ENCODE measurements around the gene KRT16.

KRT16 gene

DNA sequence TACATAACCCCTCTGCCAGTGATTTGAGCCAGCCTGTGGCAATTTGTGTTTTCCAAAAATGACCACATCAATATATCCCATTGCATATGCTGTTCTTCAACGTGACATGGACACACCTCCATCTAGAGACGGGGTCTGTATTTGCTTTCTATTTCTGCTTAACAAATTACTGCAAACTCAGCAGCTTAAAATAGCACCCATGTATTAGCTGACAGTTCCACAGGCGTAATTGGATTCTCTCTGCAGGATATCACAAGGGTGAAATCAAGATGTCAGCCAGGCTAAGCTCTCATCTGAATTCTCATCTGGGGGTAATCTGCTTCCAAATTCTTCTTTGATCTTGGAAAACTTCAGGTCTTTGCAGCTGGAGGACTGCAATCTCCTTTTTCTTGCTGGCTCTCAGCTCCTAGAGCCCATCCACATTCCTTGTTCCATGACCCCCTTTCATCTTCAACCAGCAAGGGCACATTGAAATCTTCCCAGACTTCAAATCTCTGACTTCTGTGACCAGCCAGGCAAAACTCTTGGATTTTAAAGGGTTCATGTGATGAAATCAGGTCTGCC, 48.9 kb downstream of the KRT16 start:
- no peak for DNase-seq (ENCODE audit: insufficient read length)
- no peak for FAIRE-seq
- no peak for TF ChIP-seq POLR2AphosphoS5 (IDR thresholded peaks at IDR 0.05; ENCODE audit: low read depth, low read length)
- no peak for TF ChIP-seq POLR2A (IDR thresholded peaks at IDR 0.05; ENCODE audit: low read depth, low read length)
- TF ChIP-seq TAF1 (IDR thresholded peaks at IDR 0.05; ENCODE audit: borderline replicate concordance, low read depth, low read length), result no peak

DNA sequence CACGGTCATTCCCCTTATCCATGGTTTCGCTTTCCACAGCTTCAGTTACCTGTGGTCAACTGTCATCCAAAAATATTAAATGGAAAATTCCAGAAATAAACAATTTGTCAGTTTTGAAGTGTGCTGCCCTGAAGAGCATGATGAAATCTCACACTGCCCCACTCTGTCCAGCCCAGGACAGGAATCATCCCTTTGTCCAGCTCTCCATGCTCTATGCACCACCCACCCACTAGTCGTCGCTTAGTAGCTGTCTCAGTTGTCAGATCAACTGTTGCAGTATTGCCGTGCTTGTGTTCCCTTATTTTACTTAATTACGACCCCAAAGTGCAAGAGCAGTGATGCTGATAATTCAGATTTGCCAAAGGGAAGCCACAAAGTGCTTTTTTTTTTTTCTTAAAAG, 51.0 kb downstream of the KRT16 start:
- DNase-seq (ENCODE audit: insufficient read length) (no peak), FAIRE-seq (no peak)
- no peak for TF ChIP-seq POLR2A (IDR thresholded peaks at IDR 0.05; ENCODE audit: low read depth, low read length)
- no peak for TF ChIP-seq TAF1 (IDR thresholded peaks at IDR 0.05; ENCODE audit: borderline replicate concordance, low read depth, low read length)
- TF ChIP-seq POLR2AphosphoS5 (IDR thresholded peaks at IDR 0.05; ENCODE audit: low read depth, low read length), result no peak
